OCI-LY1 (cell line): ENCODE measurements around the gene ZNF410.

Experiments
- H2AFZ ChIP-seq: fragments of 200-600 bp; sonication (generic), shearing (Covaris generic); 2 replicates; pipeline ENCODE4 v1.6.0; 2014; ENCODE audit warnings: antibody characterized with exemption, mild to moderate bottlenecking, low read length
- H3F3A ChIP-seq: fragments of 200-600 bp; sonication (generic), shearing (Covaris generic); 2 replicates; pipeline ENCODE4 v1.6.0; 2014; ENCODE audit warnings: mild to moderate bottlenecking, antibody characterized with exemption, low read length, moderate library complexity; ENCODE audit not compliant: insufficient read depth
- H3K27ac ChIP-seq: fragments of 200-600 bp; sonication (generic); 2 replicates; pipeline ENCODE4 v1.5.1; 2014; ENCODE audit warnings: low read length, mixed run types, mild to moderate bottlenecking, low read depth; ENCODE audit not compliant: poor library complexity, severe bottlenecking
- H3K27me3 ChIP-seq: fragments of 200-600 bp; sonication (generic); 2 replicates; pipeline ENCODE4 v1.6.0; 2014; ENCODE audit warnings: antibody characterized with exemption, mild to moderate bottlenecking, low read length, moderate library complexity; ENCODE audit not compliant: insufficient read depth
- H3K36me3 ChIP-seq: fragments of 200-600 bp; sonication (generic); 2 replicates; pipeline ENCODE4 v1.6.1; 2014; ENCODE audit warnings: mild to moderate bottlenecking, antibody characterized with exemption, low read length, moderate library complexity, mixed read lengths; ENCODE audit not compliant: insufficient read depth
- H3K4me1 ChIP-seq: fragments of 200-600 bp; sonication (generic); 2 replicates; pipeline ENCODE4 v1.5.1; 2014; ENCODE audit warnings: mild to moderate bottlenecking, low read length, moderate library complexity; ENCODE audit not compliant: insufficient read depth, severe bottlenecking
- H3K4me2 ChIP-seq: fragments of 200-600 bp; sonication (generic), shearing (Covaris generic); 2 replicates; pipeline ENCODE4 v1.6.1; 2014; ENCODE audit warnings: low read length
- H3K4me3 ChIP-seq: fragments of 200-600 bp; sonication (generic); 2 replicates; pipeline ENCODE4 v1.5.1; 2014; ENCODE audit warnings: low read length, low read depth, mild to moderate bottlenecking, mixed read lengths; ENCODE audit not compliant: poor library complexity, severe bottlenecking
- H3K79me2 ChIP-seq: fragments of 200-600 bp; shearing (Covaris generic); 2 replicates; pipeline ENCODE4 v1.6.1; 2016; ENCODE audit warnings: mixed run types, low read length, mixed read lengths; ENCODE audit not compliant: insufficient read depth
- H3K9ac ChIP-seq: fragments of 200-600 bp; sonication (generic), shearing (Covaris generic); 2 replicates; pipeline ENCODE4 v1.6.1; 2014; ENCODE audit warnings: mild to moderate bottlenecking, low read length, mixed read lengths
- H3K9me2 ChIP-seq: fragments of 200-600 bp; sonication (generic), shearing (Covaris generic); 2 replicates; pipeline ENCODE4 v1.6.1; 2014; ENCODE audit warnings: low read depth, mild to moderate bottlenecking, low read length, mixed read lengths
- H3K9me3 ChIP-seq: fragments of 200-600 bp; shearing (Covaris generic); 2 replicates; pipeline ENCODE4 v1.6.1; 2014; ENCODE audit warnings: low read length, mixed read lengths
- H4K20me1 ChIP-seq: fragments of 200-600 bp; sonication (generic), shearing (Covaris generic); 2 replicates; pipeline ENCODE4 v1.6.0; 2016; ENCODE audit warnings: mild to moderate bottlenecking, low read length; ENCODE audit not compliant: insufficient read depth
- CTCF ChIP-seq: fragments of 200-600 bp; sonication (generic), shearing (Covaris generic); IDR thresholded peaks from 2 replicates; pipeline ENCODE4 v1.5.1; 2017; ENCODE audit warnings: mild to moderate bottlenecking, antibody characterized with exemption, low read length, moderate library complexity, mixed read lengths
- EZH2 ChIP-seq: fragments of 200-600 bp; sonication (generic), shearing (Covaris generic); IDR thresholded peaks from 2 replicates; pipeline ENCODE4 v1.8.0; 2017; ENCODE audit warnings: borderline replicate concordance, mixed run types, mild to moderate bottlenecking, antibody characterized with exemption, low read length, moderate library complexity, mixed read lengths

Gene ZNF410

GRCh38 chr14:73884438-73885190, 2.0 kb upstream of the ZNF410 start:
- Histone ChIP-seq H3K9me3 (no peaks in the 10 kb centered on the region), H4K20me1 (no peaks in the 10 kb centered on the region), H3K79me2 (peaks cover 36% of the 10 kb centered on the region), H3K9ac (no peak overlapping the region; the same call in 1 of the 2 replicates), H3K36me3 (no peaks in the 10 kb centered on the region), H3K4me2 (peak overlapping the region; percentile 87), H3K4me1 (peaks cover 37% of the 10 kb centered on the region), H3K27me3 (no peaks in the 10 kb centered on the region), H2AFZ (no peak overlapping the region), H3K27ac (peak overlapping the region; percentile 42), H3K9me2 (no peaks in the 10 kb centered on the region), H3K4me3 (peak overlapping the region; percentile 97), H3F3A (peaks cover 3% of the 10 kb centered on the region; the same call in 1 of the 2 replicates)
- TF ChIP-seq CTCF: no peak
- TF ChIP-seq EZH2: no peak

- peaks cover 62% of the 10 kb centered on the region for H3K79me2 ChIP-seq
- peak overlapping the region; percentile 97 for H3K4me3 ChIP-seq
- H3F3A ChIP-seq: peaks cover 3% of the 10 kb centered on the region; the same call in 1 of the 2 replicates
- peak overlapping the region; percentile 97 for H3K9ac ChIP-seq
- H3K36me3 ChIP-seq: peaks cover 8% of the 10 kb centered on the region; the same call in 1 of the 2 replicates
- peak overlapping the region; percentile 77 for H3K27ac ChIP-seq
- TF ChIP-seq CTCF: no peak
- TF ChIP-seq EZH2: no peak
- no peaks in the 10 kb centered on the region for H3K27me3 ChIP-seq
- H3K4me1 ChIP-seq: peaks cover 37% of the 10 kb centered on the region
- no peak overlapping the region for H2AFZ ChIP-seq
- H4K20me1 ChIP-seq: no peaks in the 10 kb centered on the region
- H3K9me3 ChIP-seq: no peaks in the 10 kb centered on the region
- H3K4me2 ChIP-seq: peak overlapping the region; percentile 87
- no peaks in the 10 kb centered on the region for H3K9me2 ChIP-seq
Observed at GRCh38 chr14:73887318-73887616, 608 bp downstream of the ZNF410 start.

- Histone ChIP-seq H3K4me3 (peak overlapping the region; percentile 97), H3K27ac (peak overlapping the region; percentile 77)
Observed at GRCh38 chr14:73887694-73888459, 1.2 kb downstream of the ZNF410 start.

More at GRCh38 chr14:73887694-73888459, 1.2 kb downstream of the ZNF410 start:
- TF ChIP-seq EZH2: no peak
- no peak for TF ChIP-seq CTCF
- no peaks in the 10 kb centered on the region for H3K9me3 ChIP-seq
- peak overlapping the region; percentile 97 for H3K9ac ChIP-seq
- peak overlapping the region; percentile 87 for H3K4me2 ChIP-seq
- H3K4me1 ChIP-seq: peaks cover 37% of the 10 kb centered on the region
- no peaks in the 10 kb centered on the region for H3K9me2 ChIP-seq
- H3K36me3 ChIP-seq: peaks cover 12% of the 10 kb centered on the region
- no peaks in the 10 kb centered on the region for H3K27me3 ChIP-seq
- peaks cover 65% of the 10 kb centered on the region for H3K79me2 ChIP-seq
- peaks cover 3% of the 10 kb centered on the region; the same call in 1 of the 2 replicates for H3F3A ChIP-seq
- no peaks in the 10 kb centered on the region for H4K20me1 ChIP-seq
- no peak overlapping the region for H2AFZ ChIP-seq
